HG03571 (cell line): ENCODE results near the gene EXOC3.

ENCODE experiments used
- ATAC-seq: cut with Tn5 transposase; IDR thresholded peaks from one replicate; pipeline ENCODE4 v1.9.1; 2021; ENCODE audit not compliant: unreplicated experiment

Gene EXOC3

GRCh38 chr5:437281-437771 lies 5.7 kb upstream of the EXOC3 start:
- no peak for ATAC-seq

- ATAC-seq, result no peak
Observed at GRCh38 chr5:438481-438981, 4.4 kb upstream of the EXOC3 start.

GRCh38 chr5:439181-439580 lies 3.8 kb upstream of the EXOC3 start:
- no peak for ATAC-seq

- no peak for ATAC-seq
Observed at GRCh38 chr5:439636-440035, 3.3 kb upstream of the EXOC3 start.

DNA sequence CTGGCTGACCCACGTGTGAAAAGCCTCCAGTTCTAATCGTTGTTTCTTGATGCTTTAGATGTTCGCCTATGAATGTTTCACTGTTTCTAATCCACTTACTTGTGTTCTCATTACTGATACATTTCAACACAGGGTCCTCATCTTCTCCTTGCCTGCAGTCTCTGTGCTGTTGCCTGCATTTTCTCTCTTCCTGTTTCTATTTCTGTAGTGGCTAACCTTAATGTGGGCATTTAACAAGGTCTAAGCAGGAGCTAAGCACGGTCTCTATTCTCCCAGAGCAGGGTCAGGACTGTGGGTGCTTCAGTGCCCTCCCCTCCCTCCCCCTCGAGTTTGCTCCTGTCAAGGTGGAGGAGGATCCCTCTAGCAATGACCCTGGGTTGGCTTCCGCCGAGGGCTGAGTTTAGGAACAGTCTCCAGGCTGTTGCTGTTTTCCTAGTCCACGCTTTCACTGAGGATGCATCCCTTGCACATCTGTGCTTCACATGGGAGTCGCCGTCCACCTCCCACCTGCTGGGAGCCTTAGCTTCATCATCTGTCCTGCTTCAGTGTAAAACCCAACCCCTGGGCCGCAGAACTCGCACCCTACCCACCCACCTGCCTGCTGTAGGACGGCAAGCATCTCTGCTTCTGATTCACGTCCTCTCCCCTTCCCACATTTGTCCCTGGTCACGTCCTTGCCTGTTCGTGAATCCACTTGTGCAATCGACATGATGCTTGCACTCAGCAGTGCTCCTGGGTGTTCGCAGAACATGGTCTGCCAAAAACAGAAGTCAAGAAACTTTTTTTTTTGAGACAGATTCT lies 2.4 kb upstream of the EXOC3 start:
- no peak for ATAC-seq

GRCh38 chr5:441996-442334 lies 1.0 kb upstream of the EXOC3 start:
- no peak for ATAC-seq

DNA sequence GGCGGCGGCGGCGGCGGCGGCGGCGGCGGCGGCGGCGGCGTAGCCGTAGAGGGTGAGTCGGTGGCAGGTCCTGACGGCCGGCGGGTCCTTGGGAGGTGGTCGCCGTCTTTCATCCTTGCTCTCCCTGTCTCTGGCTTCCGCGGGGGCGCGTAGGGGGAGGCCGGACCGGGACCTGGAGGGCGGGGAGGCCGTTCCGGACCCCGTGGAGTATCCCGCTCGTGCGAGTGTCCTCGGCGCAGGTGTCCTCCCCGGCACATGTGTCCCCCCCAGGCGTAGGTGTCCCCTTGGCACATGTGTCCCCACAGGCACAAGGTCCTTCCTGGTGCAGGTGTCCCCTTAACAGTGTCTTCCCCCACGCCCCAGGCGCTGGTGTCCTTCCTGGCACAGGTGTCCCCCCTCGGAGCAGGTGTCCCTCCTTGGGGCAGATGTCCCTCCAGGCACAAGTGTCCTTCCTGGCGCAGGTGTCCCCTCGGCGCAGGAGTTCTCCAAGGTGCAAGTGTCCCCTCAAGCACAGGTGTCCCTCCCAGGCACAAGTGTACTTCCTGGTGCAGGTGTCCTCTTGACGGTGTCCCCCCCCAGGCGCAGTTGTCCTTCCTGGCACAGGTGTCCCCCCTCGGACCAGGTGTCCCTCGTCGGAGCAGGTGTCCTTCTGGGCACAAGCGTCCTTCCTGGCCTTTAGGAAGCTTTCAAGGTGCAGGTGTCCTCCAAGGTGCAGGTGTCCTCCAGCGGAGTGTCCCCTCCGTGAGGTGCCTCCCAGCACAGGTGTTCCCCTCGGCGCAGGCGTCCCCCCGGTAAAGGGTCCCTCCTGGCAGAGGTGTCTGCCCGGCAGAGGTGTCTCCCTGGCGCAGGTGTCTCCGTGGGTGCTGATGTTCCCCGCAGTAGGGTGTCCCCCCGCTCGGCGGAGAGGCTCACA lies 519 bp downstream of the EXOC3 start:
- ATAC-seq, result peak; percentile 11

- ATAC-seq, result no peak
Observed at GRCh38 chr5:444226-444625, 1.2 kb downstream of the EXOC3 start.

DNA sequence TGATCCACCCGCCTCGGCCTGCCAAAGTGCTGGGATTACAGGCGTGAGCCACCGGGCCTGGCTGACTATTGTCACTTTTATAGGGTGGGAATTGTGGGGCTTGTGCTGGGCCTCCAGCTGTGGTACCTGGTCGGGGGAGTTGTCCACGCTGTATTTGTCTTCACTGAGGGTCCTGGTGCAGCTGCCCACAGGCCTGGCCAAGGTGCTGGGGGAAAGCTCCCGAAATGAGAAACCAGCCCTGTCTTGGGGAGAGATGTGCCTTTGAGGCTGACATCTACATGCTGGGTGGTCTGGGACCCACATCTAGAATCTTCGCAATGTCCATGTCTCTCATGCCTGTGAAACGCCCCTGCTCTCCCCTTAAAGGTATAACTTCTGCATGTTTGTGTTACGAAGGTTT lies 2.6 kb downstream of the EXOC3 start:
- no peak for ATAC-seq

DNA sequence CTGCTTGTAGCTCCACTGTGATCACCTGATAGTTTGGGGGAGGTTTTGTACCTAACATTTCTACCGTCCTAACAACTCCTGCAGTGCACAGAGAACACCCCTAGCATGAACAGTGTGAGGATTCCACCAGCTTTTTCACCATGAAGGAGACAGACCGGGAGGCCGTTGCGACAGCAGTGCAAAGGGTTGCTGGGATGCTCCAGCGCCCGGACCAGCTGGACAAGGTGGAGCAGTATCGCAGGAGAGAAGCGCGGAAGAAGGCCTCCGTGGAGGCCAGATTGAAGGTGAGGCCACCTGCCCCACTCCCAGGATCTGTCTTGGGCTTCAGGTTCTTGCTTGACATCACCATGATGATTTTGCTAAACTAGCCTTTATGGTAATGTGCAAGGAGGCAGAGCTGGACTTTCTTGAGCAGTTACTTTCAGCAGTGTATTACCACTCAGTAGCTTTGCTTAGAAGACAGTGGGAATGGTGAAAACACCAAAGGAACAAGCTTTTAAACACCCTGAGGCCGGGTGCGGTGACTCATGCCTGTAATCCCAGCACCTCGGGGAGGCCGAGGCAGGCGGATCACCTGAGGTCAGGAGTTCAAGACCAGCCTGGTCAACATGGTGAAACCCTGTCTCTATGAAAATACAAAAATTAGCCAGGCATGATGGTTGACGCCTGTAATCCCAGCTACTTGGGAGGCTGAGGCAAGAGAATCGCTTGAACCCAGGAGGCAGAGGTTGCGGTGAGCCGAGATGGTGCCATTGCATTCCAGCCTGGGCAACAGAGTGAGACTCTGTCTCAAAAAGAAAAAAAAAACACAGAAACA lies 3.3 kb downstream of the EXOC3 start:
- ATAC-seq, result no peak

DNA sequence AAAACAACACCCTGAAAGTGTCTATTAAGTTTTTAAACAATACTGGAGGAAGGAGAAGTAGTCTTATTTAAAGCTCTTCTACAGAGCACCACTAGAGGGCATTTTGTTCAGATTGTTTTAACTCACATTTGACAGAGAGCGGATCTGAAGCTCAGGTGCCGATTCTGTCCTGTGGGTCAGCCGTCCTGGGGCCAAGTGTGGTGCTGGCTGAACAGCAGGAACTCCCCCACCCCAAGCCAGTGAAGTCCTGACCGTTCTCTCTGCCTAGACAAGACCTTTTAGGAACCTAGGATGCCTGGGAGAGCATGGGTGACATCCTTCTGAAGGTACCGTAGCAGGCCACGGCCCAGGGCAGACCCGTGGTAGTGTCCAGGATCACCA lies 3.9 kb downstream of the EXOC3 start:
- ATAC-seq, result no peak

GRCh38 chr5:447501-447900 lies 4.5 kb downstream of the EXOC3 start:
- no peak for ATAC-seq

GRCh38 chr5:448061-448765 lies 5.2 kb downstream of the EXOC3 start:
- ATAC-seq, result no peak

DNA sequence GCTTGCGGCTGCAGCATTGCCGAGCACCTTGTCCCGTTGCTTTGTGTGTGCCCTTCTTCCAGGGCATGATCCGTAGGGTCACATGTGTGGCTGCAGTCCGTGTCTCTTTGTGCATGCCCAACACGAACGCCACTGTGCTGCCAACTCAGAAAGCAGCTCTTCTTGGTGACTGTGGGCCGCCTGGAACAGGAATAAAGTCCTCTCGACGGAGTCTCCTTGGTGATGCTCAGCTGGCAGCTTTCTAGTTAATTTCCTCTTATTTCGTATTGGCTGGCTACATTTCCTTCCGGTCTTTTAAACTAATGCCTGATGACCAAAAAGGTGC lies 5.8 kb downstream of the EXOC3 start:
- ATAC-seq, result no peak

- no peak for ATAC-seq
Observed at GRCh38 chr5:449151-449550, 6.2 kb downstream of the EXOC3 start.

GRCh38 chr5:451587-452458 lies 8.8 kb downstream of the EXOC3 start:
- no peak for ATAC-seq

DNA sequence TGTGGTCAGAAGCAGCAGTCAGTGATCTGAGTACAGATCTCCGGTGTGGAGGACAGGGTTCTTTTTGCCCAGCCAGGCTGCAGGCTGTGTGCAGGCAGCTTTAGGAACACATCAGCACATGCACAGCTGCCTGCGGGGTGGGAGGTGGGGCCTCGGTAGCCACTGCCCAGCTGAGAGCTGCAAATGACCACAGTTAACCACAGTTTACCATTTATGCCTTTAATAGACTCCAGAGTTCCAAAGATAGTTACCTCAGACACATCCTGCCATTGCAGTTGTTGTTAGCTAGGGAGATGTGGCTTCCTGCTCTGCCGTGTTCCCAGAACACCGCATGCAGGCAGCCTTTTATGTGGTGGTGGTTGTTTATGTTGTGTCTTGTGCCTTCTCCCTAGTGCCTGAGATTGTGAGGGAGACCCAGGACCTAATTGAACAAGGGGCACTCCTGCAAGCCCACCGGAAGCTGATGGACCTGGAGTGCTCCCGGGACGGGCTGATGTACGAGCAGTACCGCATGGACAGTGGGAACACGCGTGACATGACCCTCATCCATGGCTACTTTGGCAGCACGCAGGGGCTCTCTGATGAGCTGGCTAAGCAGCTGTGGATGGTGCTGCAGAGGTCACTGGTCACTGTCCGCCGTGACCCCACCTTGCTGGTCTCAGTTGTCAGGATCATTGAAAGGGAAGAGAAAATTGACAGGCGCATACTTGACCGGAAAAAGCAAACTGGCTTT lies 10.2 kb downstream of the EXOC3 start:
- no peak for ATAC-seq

- ATAC-seq, result no peak
Observed at GRCh38 chr5:453725-454481, 10.9 kb downstream of the EXOC3 start.
